Mesothelial cell of epicardium (in vitro differentiated cells): Measurements from ENCODE around the gene ETV7. TPM values are rescaled to one million over a fixed set of nuclear protein-coding genes. Genes with fewer than 3 reads are reported as not detected.
A peak's percentile ranks its signal among the peaks of the same experiment; 100 is the strongest.

ENCODE experiments used
- DNase-seq, 2 experiments: peaks; one replicate each; pipeline ENCODE4 v3.0.0; 2021; ENCODE audit warnings: low spot score in 2 of 2; ENCODE audit not compliant: unreplicated experiment in 2 of 2
- H3K27ac Mint-ChIP-seq: 2 replicates; pipeline ENCODE4 v1.8.0; 2021; ENCODE audit warnings: mixed read lengths
- H3K27me3 Mint-ChIP-seq: 2 replicates; pipeline ENCODE4 v1.8.0; 2021; ENCODE audit warnings: low read depth, mixed read lengths
- H3K36me3 Mint-ChIP-seq: 2 replicates; pipeline ENCODE4 v1.8.0; 2021; ENCODE audit warnings: mixed read lengths
- H3K4me1 Mint-ChIP-seq: 2 replicates; pipeline ENCODE4 v1.8.0; 2021; ENCODE audit warnings: mixed read lengths
- H3K4me3 Mint-ChIP-seq: 2 replicates; pipeline ENCODE4 v1.8.0; 2021; ENCODE audit warnings: mild to moderate bottlenecking, moderate library complexity, mixed read lengths
- H3K9me3 Mint-ChIP-seq: 2 replicates; pipeline ENCODE4 v1.8.0; 2021; ENCODE audit warnings: mixed read lengths
- CTCF ChIP-seq: fragments of 200-600 bp; sonication (generic); IDR thresholded peaks from one replicate; pipeline ENCODE4 v1.5.0; 2021; ENCODE audit warnings: antibody characterized with exemption; ENCODE audit not compliant: unreplicated experiment
- total RNA-seq: library from RNA; stranded (reverse); gene quantifications from 3 replicates; pipeline ENCODE4 v1.2.1, GENCODE V29; 2021

The ETV7 gene
- total RNA-seq, 1 donor from 2014 or later: 0.47 TPM

GRCh38 chr6:36349240-36349639 lies 38.2 kb downstream of the ETV7 start:
- DNase-seq: no peak
- TF ChIP-seq CTCF: no peak
- Mint-ChIP-seq H3K4me3 (no peak overlapping the region), H3K4me1 (peaks cover 44% of the 10 kb centered on the region), H3K27me3 (no peaks in the 10 kb centered on the region), H3K27ac (no peak overlapping the region), H3K9me3 (peaks cover 12% of the 10 kb centered on the region), H3K36me3 (no peaks in the 10 kb centered on the region)

- Mint-ChIP-seq H3K9me3 (peaks cover 1% of the 10 kb centered on the region), H3K27ac (peak overlapping the region; percentile 66), H3K4me3 (no peak overlapping the region), H3K36me3 (no peaks in the 10 kb centered on the region), H3K4me1 (peaks cover 44% of the 10 kb centered on the region), H3K27me3 (no peaks in the 10 kb centered on the region)
- DNase-seq: no peak
- TF ChIP-seq CTCF: no peak
Observed at GRCh38 chr6:36347621-36348020, 39.8 kb downstream of the ETV7 start.

GRCh38 chr6:36346486-36347273 lies 40.8 kb downstream of the ETV7 start:
- Mint-ChIP-seq H3K36me3 (no peaks in the 10 kb centered on the region), H3K27ac (peak overlapping the region; percentile 11), H3K4me1 (peaks cover 44% of the 10 kb centered on the region), H3K27me3 (peaks cover 4% of the 10 kb centered on the region), H3K9me3 (no peaks in the 10 kb centered on the region), H3K4me3 (no peak overlapping the region)
- DNase-seq: no peak
- no peak for TF ChIP-seq CTCF

GRCh38 chr6:36345681-36346466 lies 41.6 kb downstream of the ETV7 start:
- no peak overlapping the region for H3K4me3 Mint-ChIP-seq
- no peaks in the 10 kb centered on the region for H3K9me3 Mint-ChIP-seq
- DNase-seq: no peak
- H3K36me3 Mint-ChIP-seq: no peaks in the 10 kb centered on the region
- H3K27ac Mint-ChIP-seq: peak overlapping the region; percentile 11
- H3K4me1 Mint-ChIP-seq: peaks cover 38% of the 10 kb centered on the region
- no peak for TF ChIP-seq CTCF
- peaks cover 6% of the 10 kb centered on the region for H3K27me3 Mint-ChIP-seq

GRCh38 chr6:36343109-36343680 lies 44.3 kb downstream of the ETV7 start:
- Mint-ChIP-seq H3K27me3 (peaks cover 24% of the 10 kb centered on the region), H3K27ac (no peak overlapping the region), H3K4me1 (peaks cover 22% of the 10 kb centered on the region), H3K9me3 (no peaks in the 10 kb centered on the region), H3K36me3 (no peaks in the 10 kb centered on the region), H3K4me3 (no peak overlapping the region)
- TF ChIP-seq CTCF: no peak
- DNase-seq: no peak
